K562 (cell line): Measurements from ENCODE around the gene GRB2. TPM values are rescaled to one million over a fixed set of nuclear protein-coding genes. Genes with fewer than 3 reads are reported as not detected.

Experiments
- HMGN3 ChIP-seq: IDR thresholded peaks from 2 replicates; pipeline ENCODE4 v1.6.1; 2011; ENCODE audit warnings: borderline replicate concordance, low read depth, mild to moderate bottlenecking, mixed read lengths, low read length; ENCODE audit not compliant: insufficient read length; ENCODE audit errors: extremely low read depth
- HNRNPK ChIP-seq: fragments of 200-400 bp; formaldehyde crosslinking; IDR thresholded peaks from one replicate; pipeline ENCODE4 v1.6.1; 2018; ENCODE audit warnings: mild to moderate bottlenecking, low read depth, low read length; ENCODE audit not compliant: poor library complexity, severe bottlenecking
- KAT2B ChIP-seq: IDR thresholded peaks from one replicate; pipeline ENCODE4 v1.6.1; 2012; ENCODE audit warnings: low read depth, mild to moderate bottlenecking, control low read depth, inconsistent platforms, low read length, moderate library complexity
- MTA1 ChIP-seq: fragments of 450-650 bp; IDR thresholded peaks from 2 replicates; pipeline ENCODE4 v1.6.1; 2017; ENCODE audit warnings: borderline replicate concordance
- ZNF24 ChIP-seq: fragments of 450-650 bp; IDR thresholded peaks from 2 replicates; pipeline ENCODE4 v1.6.1; 2016
- polyA plus RNA-seq, 8 experiments: library from polyadenylated mRNA; depleted of rRNA in 4 of 8; stranded (reverse) in 5 of 8; unstranded in 3 of 8; fragments of >200 nt; fragmentation: Nextera tagmentation in 2 of 8; fragmentation: Illumina TruSeq in 1 of 8; extraction: Ambion mirVana in 2 of 8; extraction: Trizol in 1 of 8; gene quantifications; 2 replicates each; pipeline versions ENCODE4 v1.2.1 to v1.2.3, GENCODE V29; 2011 to 2014; ENCODE audit warnings: inconsistent platforms in 1 of 8, missing spikeins in 1 of 8
- total RNA-seq, 7 experiments: library from RNA; depleted of rRNA in 6 of 7; stranded (reverse); fragments of >200 nt in 6 of 7; fragmentation: Illumina TruSeq in 2 of 7; extraction: Trizol in 2 of 7; gene quantifications; 2 replicates each; pipeline versions ENCODE4 v1.2.1 to v1.2.3, GENCODE V29; 2011 to 2021; ENCODE audit warnings: low replicate concordance in 1 of 7
- TF ChIP-seq, protein P1 (sequence below): fragments of 450-650 bp; IDR thresholded peaks from 2 replicates; pipeline ENCODE4 v1.6.1; 2016; ENCODE audit warnings: mild to moderate bottlenecking
- TF ChIP-seq, protein P2 (sequence below): sonication (generic); formaldehyde crosslinking; IDR thresholded peaks from 2 replicates; pipeline ENCODE4 v1.5.0; 2020; ENCODE audit warnings: missing genetic modification reagents
- TF ChIP-seq, protein P3 (sequence below): fragments of 450-650 bp; formaldehyde crosslinking; IDR thresholded peaks from 2 replicates; pipeline ENCODE4 v1.4.0; 2020; ENCODE audit warnings: mild to moderate bottlenecking, moderate library complexity
- TF ChIP-seq, protein P4 (sequence below), 2 experiments: fragments of 450-650 bp; IDR thresholded peaks; 2 replicates each; pipeline ENCODE4 v1.6.1; 2016
- TF ChIP-seq, protein P5 (sequence below): fragments of 250-450 bp; sonication (Bioruptor Pico); IDR thresholded peaks from 2 replicates; pipeline ENCODE4 v1.4.0; 2020; ENCODE audit warnings: mild to moderate bottlenecking, moderate library complexity
- TF ChIP-seq, protein P6 (sequence below): fragments of 450-650 bp; IDR thresholded peaks from 2 replicates; pipeline ENCODE4 v1.6.1; 2018; ENCODE audit not compliant: partially characterized antibody

The GRB2 gene
- total and polyA plus RNA-seq, 9 of the 15 experiments (the other 6 are each of a cell fraction or from before 2014, with no cell fraction given), result 57.2 to 136 (median 84.8) TPM

DNA sequence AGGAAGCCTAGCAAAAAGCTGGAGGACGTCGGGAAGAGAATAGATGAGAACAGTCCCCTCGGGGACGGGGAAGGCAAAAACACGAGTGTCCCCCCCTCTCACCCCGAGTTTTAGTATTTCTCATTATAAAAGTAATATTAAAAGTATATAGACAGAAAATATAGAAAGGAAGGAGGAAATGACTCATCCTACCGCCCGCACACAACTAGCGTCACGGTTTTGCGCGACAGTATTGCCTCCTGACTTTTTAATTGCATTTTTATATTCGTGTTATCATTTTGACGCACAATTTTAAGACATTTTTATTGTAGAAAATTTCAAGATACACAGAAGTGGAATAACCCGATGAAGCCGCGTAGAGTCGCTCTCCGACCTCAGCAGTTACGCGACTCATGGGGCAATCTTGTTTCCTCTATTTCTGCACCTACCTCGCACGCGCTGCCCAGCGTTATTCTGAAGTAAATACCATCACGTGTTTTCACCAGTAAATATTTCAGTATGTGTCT is 115.6 kb downstream of the GRB2 start (continued):
- TF ChIP-seq, protein P1, sequence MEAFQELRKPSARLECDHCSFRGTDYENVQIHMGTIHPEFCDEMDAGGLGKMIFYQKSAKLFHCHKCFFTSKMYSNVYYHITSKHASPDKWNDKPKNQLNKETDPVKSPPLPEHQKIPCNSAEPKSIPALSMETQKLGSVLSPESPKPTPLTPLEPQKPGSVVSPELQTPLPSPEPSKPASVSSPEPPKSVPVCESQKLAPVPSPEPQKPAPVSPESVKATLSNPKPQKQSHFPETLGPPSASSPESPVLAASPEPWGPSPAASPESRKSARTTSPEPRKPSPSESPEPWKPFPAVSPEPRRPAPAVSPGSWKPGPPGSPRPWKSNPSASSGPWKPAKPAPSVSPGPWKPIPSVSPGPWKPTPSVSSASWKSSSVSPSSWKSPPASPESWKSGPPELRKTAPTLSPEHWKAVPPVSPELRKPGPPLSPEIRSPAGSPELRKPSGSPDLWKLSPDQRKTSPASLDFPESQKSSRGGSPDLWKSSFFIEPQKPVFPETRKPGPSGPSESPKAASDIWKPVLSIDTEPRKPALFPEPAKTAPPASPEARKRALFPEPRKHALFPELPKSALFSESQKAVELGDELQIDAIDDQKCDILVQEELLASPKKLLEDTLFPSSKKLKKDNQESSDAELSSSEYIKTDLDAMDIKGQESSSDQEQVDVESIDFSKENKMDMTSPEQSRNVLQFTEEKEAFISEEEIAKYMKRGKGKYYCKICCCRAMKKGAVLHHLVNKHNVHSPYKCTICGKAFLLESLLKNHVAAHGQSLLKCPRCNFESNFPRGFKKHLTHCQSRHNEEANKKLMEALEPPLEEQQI, result no peak
- TF ChIP-seq MTA1 (no peak), HNRNPK (no peak), KAT2B (no peak), ZNF24 (no peak), HMGN3 (no peak)
- TF ChIP-seq, protein P2, sequence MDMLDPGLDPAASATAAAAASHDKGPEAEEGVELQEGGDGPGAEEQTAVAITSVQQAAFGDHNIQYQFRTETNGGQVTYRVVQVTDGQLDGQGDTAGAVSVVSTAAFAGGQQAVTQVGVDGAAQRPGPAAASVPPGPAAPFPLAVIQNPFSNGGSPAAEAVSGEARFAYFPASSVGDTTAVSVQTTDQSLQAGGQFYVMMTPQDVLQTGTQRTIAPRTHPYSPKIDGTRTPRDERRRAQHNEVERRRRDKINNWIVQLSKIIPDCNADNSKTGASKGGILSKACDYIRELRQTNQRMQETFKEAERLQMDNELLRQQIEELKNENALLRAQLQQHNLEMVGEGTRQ (CRISPR knock-in tag), result no peak
- TF ChIP-seq, protein P3, sequence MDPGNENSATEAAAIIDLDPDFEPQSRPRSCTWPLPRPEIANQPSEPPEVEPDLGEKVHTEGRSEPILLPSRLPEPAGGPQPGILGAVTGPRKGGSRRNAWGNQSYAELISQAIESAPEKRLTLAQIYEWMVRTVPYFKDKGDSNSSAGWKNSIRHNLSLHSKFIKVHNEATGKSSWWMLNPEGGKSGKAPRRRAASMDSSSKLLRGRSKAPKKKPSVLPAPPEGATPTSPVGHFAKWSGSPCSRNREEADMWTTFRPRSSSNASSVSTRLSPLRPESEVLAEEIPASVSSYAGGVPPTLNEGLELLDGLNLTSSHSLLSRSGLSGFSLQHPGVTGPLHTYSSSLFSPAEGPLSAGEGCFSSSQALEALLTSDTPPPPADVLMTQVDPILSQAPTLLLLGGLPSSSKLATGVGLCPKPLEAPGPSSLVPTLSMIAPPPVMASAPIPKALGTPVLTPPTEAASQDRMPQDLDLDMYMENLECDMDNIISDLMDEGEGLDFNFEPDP (CRISPR knock-in tag), result no peak
- TF ChIP-seq, protein P4, sequence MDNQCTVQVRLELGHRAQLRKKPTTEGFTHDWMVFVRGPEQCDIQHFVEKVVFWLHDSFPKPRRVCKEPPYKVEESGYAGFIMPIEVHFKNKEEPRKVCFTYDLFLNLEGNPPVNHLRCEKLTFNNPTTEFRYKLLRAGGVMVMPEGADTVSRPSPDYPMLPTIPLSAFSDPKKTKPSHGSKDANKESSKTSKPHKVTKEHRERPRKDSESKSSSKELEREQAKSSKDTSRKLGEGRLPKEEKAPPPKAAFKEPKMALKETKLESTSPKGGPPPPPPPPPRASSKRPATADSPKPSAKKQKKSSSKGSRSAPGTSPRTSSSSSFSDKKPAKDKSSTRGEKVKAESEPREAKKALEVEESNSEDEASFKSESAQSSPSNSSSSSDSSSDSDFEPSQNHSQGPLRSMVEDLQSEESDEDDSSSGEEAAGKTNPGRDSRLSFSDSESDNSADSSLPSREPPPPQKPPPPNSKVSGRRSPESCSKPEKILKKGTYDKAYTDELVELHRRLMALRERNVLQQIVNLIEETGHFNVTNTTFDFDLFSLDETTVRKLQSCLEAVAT (IDR thresholded peaks at IDR 0.05), result 0 out of 4 replicates have a peak, but pooled peaks of 1 of the 2 experiments have one; percentile 0
- TF ChIP-seq, protein P5, sequence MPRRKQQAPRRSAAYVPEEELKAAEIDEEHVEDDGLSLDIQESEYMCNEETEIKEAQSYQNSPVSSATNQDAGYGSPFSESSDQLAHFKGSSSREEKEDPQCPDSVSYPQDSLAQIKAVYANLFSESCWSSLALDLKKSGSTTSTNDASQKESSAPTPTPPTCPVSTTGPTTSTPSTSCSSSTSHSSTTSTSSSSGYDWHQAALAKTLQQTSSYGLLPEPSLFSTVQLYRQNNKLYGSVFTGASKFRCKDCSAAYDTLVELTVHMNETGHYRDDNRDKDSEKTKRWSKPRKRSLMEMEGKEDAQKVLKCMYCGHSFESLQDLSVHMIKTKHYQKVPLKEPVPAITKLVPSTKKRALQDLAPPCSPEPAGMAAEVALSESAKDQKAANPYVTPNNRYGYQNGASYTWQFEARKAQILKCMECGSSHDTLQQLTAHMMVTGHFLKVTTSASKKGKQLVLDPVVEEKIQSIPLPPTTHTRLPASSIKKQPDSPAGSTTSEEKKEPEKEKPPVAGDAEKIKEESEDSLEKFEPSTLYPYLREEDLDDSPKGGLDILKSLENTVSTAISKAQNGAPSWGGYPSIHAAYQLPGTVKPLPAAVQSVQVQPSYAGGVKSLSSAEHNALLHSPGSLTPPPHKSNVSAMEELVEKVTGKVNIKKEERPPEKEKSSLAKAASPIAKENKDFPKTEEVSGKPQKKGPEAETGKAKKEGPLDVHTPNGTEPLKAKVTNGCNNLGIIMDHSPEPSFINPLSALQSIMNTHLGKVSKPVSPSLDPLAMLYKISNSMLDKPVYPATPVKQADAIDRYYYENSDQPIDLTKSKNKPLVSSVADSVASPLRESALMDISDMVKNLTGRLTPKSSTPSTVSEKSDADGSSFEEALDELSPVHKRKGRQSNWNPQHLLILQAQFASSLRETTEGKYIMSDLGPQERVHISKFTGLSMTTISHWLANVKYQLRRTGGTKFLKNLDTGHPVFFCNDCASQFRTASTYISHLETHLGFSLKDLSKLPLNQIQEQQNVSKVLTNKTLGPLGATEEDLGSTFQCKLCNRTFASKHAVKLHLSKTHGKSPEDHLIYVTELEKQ, result no peak
- TF ChIP-seq, protein P6, sequence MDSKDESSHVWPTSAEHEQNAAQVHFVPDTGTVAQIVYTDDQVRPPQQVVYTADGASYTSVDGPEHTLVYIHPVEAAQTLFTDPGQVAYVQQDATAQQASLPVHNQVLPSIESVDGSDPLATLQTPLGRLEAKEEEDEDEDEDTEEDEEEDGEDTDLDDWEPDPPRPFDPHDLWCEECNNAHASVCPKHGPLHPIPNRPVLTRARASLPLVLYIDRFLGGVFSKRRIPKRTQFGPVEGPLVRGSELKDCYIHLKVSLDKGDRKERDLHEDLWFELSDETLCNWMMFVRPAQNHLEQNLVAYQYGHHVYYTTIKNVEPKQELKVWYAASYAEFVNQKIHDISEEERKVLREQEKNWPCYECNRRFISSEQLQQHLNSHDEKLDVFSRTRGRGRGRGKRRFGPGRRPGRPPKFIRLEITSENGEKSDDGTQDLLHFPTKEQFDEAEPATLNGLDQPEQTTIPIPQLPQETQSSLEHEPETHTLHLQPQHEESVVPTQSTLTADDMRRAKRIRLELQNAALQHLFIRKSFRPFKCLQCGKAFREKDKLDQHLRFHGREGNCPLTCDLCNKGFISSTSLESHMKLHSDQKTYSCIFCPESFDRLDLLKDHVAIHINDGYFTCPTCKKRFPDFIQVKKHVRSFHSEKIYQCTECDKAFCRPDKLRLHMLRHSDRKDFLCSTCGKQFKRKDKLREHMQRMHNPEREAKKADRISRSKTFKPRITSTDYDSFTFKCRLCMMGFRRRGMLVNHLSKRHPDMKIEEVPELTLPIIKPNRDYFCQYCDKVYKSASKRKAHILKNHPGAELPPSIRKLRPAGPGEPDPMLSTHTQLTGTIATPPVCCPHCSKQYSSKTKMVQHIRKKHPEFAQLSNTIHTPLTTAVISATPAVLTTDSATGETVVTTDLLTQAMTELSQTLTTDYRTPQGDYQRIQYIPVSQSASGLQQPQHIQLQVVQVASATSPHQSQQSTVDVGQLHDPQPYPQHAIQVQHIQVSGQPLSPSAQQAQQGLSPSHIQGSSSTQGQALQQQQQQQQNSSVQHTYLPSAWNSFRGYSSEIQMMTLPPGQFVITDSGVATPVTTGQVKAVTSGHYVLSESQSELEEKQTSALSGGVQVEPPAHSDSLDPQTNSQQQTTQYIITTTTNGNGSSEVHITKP, result no peak
